Gastroesophageal sphincter (tissue), 3 donors: ENCODE measurements around the gene PKD2L2.

ENCODE experiments used
- EP300 ChIP-seq: sonication (generic); formaldehyde crosslinking; IDR thresholded peaks from one replicate; pipeline ENCODE4 v1.6.1; 2017; ENCODE audit warnings: antibody characterized with exemption, mild to moderate bottlenecking
- POLR2A ChIP-seq, 2 donors: fragments of 450-650 bp; IDR thresholded peaks; one replicate each; pipeline ENCODE4 v1.6.1; 2017; ENCODE audit warnings: antibody characterized with exemption in 2 of 2, mild to moderate bottlenecking in 2 of 2, moderate library complexity in 1 of 2
- POLR2AphosphoS5 ChIP-seq: sonication (generic); formaldehyde crosslinking; IDR thresholded peaks from one replicate; pipeline ENCODE4 v1.6.1; 2017; ENCODE audit warnings: antibody characterized with exemption
- TF ChIP-seq, protein P1 (sequence below), 4 experiments: fragments of 200-600 bp in 2 of 4; fragments of 450-650 bp in 2 of 4; sonication (generic) in 1 of 4; IDR thresholded peaks; one replicate each; pipeline ENCODE4 v1.5.1; 2017 to 2019; ENCODE audit warnings: antibody characterized with exemption in 4 of 4, mild to moderate bottlenecking in 2 of 4, moderate library complexity in 2 of 4

GRCh38 chr5:137866541-137867388 lies 22.5 kb upstream of the PKD2L2 start:
- no peak for TF ChIP-seq POLR2AphosphoS5
- TF ChIP-seq, protein P1, sequence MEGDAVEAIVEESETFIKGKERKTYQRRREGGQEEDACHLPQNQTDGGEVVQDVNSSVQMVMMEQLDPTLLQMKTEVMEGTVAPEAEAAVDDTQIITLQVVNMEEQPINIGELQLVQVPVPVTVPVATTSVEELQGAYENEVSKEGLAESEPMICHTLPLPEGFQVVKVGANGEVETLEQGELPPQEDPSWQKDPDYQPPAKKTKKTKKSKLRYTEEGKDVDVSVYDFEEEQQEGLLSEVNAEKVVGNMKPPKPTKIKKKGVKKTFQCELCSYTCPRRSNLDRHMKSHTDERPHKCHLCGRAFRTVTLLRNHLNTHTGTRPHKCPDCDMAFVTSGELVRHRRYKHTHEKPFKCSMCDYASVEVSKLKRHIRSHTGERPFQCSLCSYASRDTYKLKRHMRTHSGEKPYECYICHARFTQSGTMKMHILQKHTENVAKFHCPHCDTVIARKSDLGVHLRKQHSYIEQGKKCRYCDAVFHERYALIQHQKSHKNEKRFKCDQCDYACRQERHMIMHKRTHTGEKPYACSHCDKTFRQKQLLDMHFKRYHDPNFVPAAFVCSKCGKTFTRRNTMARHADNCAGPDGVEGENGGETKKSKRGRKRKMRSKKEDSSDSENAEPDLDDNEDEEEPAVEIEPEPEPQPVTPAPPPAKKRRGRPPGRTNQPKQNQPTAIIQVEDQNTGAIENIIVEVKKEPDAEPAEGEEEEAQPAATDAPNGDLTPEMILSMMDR (IDR thresholded peaks at IDR 0.05), result no peak
- no peak for TF ChIP-seq POLR2A (IDR thresholded peaks at IDR 0.05)
- no peak for TF ChIP-seq EP300
